Measurements from ENCODE around the gene ATP6V1G1.
"Not testable (repeated sequence)": the region's sequence is repeated elsewhere in the genome, so short reads cannot be mapped to it uniquely, and the experiment has no call there.

Gene ATP6V1G1

GRCh38 chr9:114580609-114581193 lies 6.9 kb upstream of the ATP6V1G1 start:
- no peak for DNase-seq (ENCODE audit: low read depth)

- DNase-seq (ENCODE audit: low read depth) = no peak
These were observed 4.0 kb upstream of the ATP6V1G1 start for GRCh38 chr9:114583371-114584155.

GRCh38 chr9:114588210-114588609 lies 641 bp downstream of the ATP6V1G1 start:
- no peak for DNase-seq (ENCODE audit: low read depth)

- no peak for DNase-seq (ENCODE audit: low read depth)
These were observed 1.3 kb downstream of the ATP6V1G1 start for GRCh38 chr9:114588651-114589526.

GRCh38 chr9:114590328-114590727 lies 2.8 kb downstream of the ATP6V1G1 start:
- DNase-seq (ENCODE audit: low read depth) = no peak

GRCh38 chr9:114591291-114591787 lies 3.8 kb downstream of the ATP6V1G1 start:
- DNase-seq (ENCODE audit: low read depth) = no peak

- DNase-seq (ENCODE audit: low read depth) = no peak
These were observed 4.3 kb downstream of the ATP6V1G1 start for GRCh38 chr9:114591849-114592248.

GRCh38 chr9:114592356-114592755 lies 4.8 kb downstream of the ATP6V1G1 start:
- DNase-seq (ENCODE audit: low read depth) = peak; percentile 30

- no peak for DNase-seq (ENCODE audit: low read depth)
These were observed 6.6 kb downstream of the ATP6V1G1 start for GRCh38 chr9:114594136-114594535.

- not testable (repeated sequence) for DNase-seq (ENCODE audit: low read depth)
These were observed 13.1 kb downstream of the ATP6V1G1 start for GRCh38 chr9:114600502-114601248.

- not testable (repeated sequence) for DNase-seq (ENCODE audit: low read depth)
These were observed 14.2 kb downstream of the ATP6V1G1 start for GRCh38 chr9:114601787-114602186.

GRCh38 chr9:114602620-114603019 lies 15.1 kb downstream of the ATP6V1G1 start:
- DNase-seq (ENCODE audit: low read depth) = no peak

GRCh38 chr9:114603248-114603647 lies 15.7 kb downstream of the ATP6V1G1 start:
- no peak for DNase-seq (ENCODE audit: low read depth)

GRCh38 chr9:114604989-114605388 lies 17.4 kb downstream of the ATP6V1G1 start:
- DNase-seq (ENCODE audit: low read depth) = no peak

GRCh38 chr9:114606068-114606467 lies 18.5 kb downstream of the ATP6V1G1 start:
- DNase-seq (ENCODE audit: low read depth) = no peak

GRCh38 chr9:114606597-114607207 lies 19.1 kb downstream of the ATP6V1G1 start:
- DNase-seq (ENCODE audit: low read depth) = no peak

- no peak for DNase-seq (ENCODE audit: low read depth)
These were observed 20.3 kb downstream of the ATP6V1G1 start for GRCh38 chr9:114607671-114608524.

GRCh38 chr9:114608525-114608796 lies 20.9 kb downstream of the ATP6V1G1 start:
- DNase-seq (ENCODE audit: low read depth) = no peak

GRCh38 chr9:114611516-114612271 lies 24.1 kb downstream of the ATP6V1G1 start:
- peak; percentile 13 for DNase-seq (ENCODE audit: low read depth)

Data from stimulated activated CD8-positive, alpha-beta memory T cell treated with anti-CD3 and anti-CD28 coated beads, Interleukin-12 subunit alpha, Interleukin-12 subunit beta, amount 100 ng/mL, for 1 hour (primary cell).